ENCODE results near the gene NECTIN1. TPM values are rescaled to one million over a fixed set of nuclear protein-coding genes. Genes with fewer than 3 reads are reported as not detected.

Gene NECTIN1
- total and polyA plus RNA-seq, 9 donors, result 7.9 to 44.3 (median 28.2) TPM

DNA sequence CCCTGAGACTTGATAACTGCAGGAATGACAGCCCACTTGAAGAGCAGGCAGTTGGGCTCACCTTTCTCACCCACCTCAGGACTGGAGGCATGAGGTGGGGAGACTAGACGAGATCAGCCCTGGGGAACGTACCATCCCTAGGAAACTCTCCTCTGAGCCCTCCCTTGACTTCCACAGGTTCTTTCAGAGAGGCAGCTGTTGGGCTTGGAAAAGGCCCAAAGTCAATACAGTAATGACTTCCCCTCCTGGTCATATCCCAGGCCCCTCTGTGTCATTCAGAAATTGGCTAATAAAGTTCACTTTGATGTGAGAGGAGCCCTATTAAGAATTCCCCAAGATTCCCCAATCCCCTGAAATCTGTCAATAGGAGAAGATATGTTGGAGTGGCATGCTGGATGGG lies 5.8 kb upstream of the NECTIN1 start:
- no peak for DNase-seq
- peaks cover 20% of the 10 kb centered on the region for H3K27me3 ChIP-seq (ENCODE audit: control insufficient read depth, insufficient read depth, low read length)
- peaks cover 13% of the 10 kb centered on the region for H3K4me1 ChIP-seq (ENCODE audit: control insufficient read depth, insufficient read depth, low read length)
- no peak overlapping the region for H3K4me3 ChIP-seq (ENCODE audit: low read length)
- no peaks in the 10 kb centered on the region for H3K36me3 ChIP-seq (ENCODE audit: control insufficient read depth, insufficient read depth, low read length)
- H3K9me3 ChIP-seq (replicated peaks; ENCODE audit: control insufficient read depth, low read depth, low read length), result peaks cover 3% of the 10 kb centered on the region
- H3K27ac ChIP-seq (ENCODE audit: low read length), result no peak overlapping the region
- 60% methylated on average over 1 of the region's 2 CpGs for WGBS (ENCODE audit: insufficient coverage)

DNA sequence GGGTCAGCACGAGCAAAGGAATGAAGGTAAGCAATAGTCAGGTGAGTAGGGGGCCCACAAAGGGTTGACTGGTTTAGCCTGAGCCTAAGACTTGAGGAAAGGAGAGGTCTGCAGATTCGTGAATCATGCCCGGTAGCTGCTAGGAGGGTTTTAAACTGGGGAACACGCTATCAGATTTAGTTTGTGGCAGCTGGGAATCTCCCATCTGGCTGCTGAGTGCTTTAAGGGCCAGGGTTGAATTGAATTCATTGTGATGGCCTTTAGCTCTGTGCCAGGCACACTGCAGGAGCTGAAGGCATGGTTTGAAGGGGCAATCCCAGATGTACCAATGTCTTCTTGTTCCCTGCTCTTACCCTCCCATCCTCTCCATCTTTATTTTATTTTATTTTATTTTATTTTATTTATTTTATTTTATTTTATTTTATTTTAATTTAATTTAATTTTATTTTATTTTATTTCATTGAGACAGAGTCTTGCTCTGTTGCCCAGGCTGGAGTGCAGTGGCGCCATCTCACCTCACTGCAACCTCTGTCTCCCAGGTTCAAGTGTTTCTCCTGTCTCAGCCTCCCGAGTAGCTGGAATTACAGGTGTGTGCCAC lies 1.9 kb upstream of the NECTIN1 start:
- peaks cover 38% of the 10 kb centered on the region for H3K4me1 ChIP-seq (ENCODE audit: control insufficient read depth, insufficient read depth, low read length)
- H3K9me3 ChIP-seq (replicated peaks; ENCODE audit: control insufficient read depth, low read depth, low read length), result peaks cover 3% of the 10 kb centered on the region
- no peak for DNase-seq
- H3K36me3 ChIP-seq (ENCODE audit: control insufficient read depth, insufficient read depth, low read length), result no peaks in the 10 kb centered on the region
- H3K27ac ChIP-seq (ENCODE audit: low read length), result no peak overlapping the region
- H3K4me3 ChIP-seq (ENCODE audit: low read length), result no peak overlapping the region
- 65% methylated on average over 5 of the region's 6 CpGs for WGBS (ENCODE audit: insufficient coverage)
- H3K27me3 ChIP-seq (ENCODE audit: control insufficient read depth, insufficient read depth, low read length), result peaks cover 27% of the 10 kb centered on the region

GRCh38 chr11:119729951-119730613 lies 1.1 kb upstream of the NECTIN1 start:
- peaks cover 27% of the 10 kb centered on the region for H3K27me3 ChIP-seq (ENCODE audit: control insufficient read depth, insufficient read depth, low read length)
- no peak overlapping the region for H3K27ac ChIP-seq (ENCODE audit: low read length)
- 33% methylated on average over 6 of the region's 21 CpGs for WGBS (ENCODE audit: insufficient coverage)
- DNase-seq, result peak; percentile 75
- H3K9me3 ChIP-seq (replicated peaks; ENCODE audit: control insufficient read depth, low read depth, low read length), result peaks cover 3% of the 10 kb centered on the region
- H3K36me3 ChIP-seq (ENCODE audit: control insufficient read depth, insufficient read depth, low read length), result no peaks in the 10 kb centered on the region
- H3K4me1 ChIP-seq (ENCODE audit: control insufficient read depth, insufficient read depth, low read length), result peaks cover 45% of the 10 kb centered on the region
- H3K4me3 ChIP-seq (ENCODE audit: low read length), result peak overlapping the region; percentile 62

DNA sequence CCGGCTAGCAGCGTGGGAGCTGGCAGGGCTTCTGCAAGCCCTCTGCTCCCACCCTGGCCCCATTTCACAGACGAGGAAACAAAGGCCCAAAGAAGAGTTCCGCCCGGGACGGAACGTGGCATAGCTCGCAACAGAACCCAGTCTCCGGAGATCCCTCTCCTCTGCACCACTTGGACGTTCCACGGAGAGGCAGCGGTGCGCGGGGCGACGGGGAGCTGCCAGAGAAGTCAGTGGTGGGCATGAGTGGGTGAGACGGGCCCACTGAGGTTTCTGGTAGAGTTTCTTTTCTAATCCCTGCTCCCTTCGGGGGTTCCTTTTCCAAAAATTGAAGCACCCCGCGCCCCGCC lies 554 bp upstream of the NECTIN1 start:
- WGBS (ENCODE audit: insufficient coverage), result 0% methylated on average over 7 of the region's 21 CpGs
- no peak for DNase-seq
- Histone ChIP-seq H3K27me3 (ENCODE audit: control insufficient read depth, insufficient read depth, low read length) (peaks cover 27% of the 10 kb centered on the region), H3K9me3 (replicated peaks; ENCODE audit: control insufficient read depth, low read depth, low read length) (peaks cover 3% of the 10 kb centered on the region), H3K27ac (ENCODE audit: low read length) (no peak overlapping the region), H3K36me3 (ENCODE audit: control insufficient read depth, insufficient read depth, low read length) (no peaks in the 10 kb centered on the region), H3K4me3 (ENCODE audit: low read length) (peak overlapping the region; percentile 62), H3K4me1 (ENCODE audit: control insufficient read depth, insufficient read depth, low read length) (peaks cover 45% of the 10 kb centered on the region)

GRCh38 chr11:119728211-119728626 lies 781 bp downstream of the NECTIN1 start:
- 0% methylated on average over 20 of the region's 30 CpGs for WGBS (ENCODE audit: insufficient coverage)
- Histone ChIP-seq H3K36me3 (ENCODE audit: control insufficient read depth, insufficient read depth, low read length) (no peaks in the 10 kb centered on the region), H3K27ac (ENCODE audit: low read length) (peak overlapping the region; percentile 6), H3K4me3 (ENCODE audit: low read length) (peak overlapping the region; percentile 62), H3K4me1 (ENCODE audit: control insufficient read depth, insufficient read depth, low read length) (peaks cover 52% of the 10 kb centered on the region), H3K9me3 (replicated peaks; ENCODE audit: control insufficient read depth, low read depth, low read length) (peaks cover 3% of the 10 kb centered on the region), H3K27me3 (ENCODE audit: control insufficient read depth, insufficient read depth, low read length) (peaks cover 22% of the 10 kb centered on the region)
- no peak for DNase-seq

DNA sequence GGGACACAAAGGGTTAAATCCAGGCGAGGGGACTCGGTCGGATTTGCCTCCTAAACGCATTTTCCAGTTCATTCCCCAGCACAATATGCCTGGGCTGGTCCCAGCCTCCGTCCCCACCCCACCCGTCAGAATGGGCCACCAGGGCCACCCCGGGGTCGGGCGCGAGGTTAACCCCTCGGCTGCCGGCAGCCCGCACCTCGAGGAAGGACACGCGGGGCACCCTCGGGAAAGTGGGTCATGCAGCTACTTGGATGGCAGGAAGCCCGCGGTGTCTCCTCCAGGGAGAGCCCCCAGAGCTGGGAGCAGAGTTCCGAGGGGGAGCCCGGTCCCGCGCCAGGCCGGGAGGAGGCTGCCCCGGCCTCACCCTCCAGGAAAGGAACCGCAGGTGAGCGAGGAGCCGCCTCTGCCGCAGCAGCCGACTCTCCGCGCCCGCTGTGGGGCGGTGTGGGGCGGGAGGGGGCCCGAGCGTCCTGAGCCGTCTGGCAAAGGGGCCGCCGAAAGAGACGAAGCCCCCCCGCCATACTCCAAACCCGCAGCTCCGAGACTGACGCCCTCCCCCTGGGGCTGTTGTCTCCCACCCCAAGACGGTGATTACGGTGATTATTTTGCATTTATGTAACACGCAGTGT lies 1.4 kb downstream of the NECTIN1 start:
- Histone ChIP-seq H3K27ac (ENCODE audit: low read length) (no peak overlapping the region), H3K9me3 (replicated peaks; ENCODE audit: control insufficient read depth, low read depth, low read length) (peaks cover 3% of the 10 kb centered on the region), H3K36me3 (ENCODE audit: control insufficient read depth, insufficient read depth, low read length) (no peaks in the 10 kb centered on the region), H3K27me3 (ENCODE audit: control insufficient read depth, insufficient read depth, low read length) (peaks cover 22% of the 10 kb centered on the region), H3K4me3 (ENCODE audit: low read length) (peak overlapping the region; percentile 62), H3K4me1 (ENCODE audit: control insufficient read depth, insufficient read depth, low read length) (peaks cover 53% of the 10 kb centered on the region)
- DNase-seq, result peak; percentile 70
- under 1% methylated on average over 27 of the region's 48 CpGs for WGBS (ENCODE audit: insufficient coverage)

DNA sequence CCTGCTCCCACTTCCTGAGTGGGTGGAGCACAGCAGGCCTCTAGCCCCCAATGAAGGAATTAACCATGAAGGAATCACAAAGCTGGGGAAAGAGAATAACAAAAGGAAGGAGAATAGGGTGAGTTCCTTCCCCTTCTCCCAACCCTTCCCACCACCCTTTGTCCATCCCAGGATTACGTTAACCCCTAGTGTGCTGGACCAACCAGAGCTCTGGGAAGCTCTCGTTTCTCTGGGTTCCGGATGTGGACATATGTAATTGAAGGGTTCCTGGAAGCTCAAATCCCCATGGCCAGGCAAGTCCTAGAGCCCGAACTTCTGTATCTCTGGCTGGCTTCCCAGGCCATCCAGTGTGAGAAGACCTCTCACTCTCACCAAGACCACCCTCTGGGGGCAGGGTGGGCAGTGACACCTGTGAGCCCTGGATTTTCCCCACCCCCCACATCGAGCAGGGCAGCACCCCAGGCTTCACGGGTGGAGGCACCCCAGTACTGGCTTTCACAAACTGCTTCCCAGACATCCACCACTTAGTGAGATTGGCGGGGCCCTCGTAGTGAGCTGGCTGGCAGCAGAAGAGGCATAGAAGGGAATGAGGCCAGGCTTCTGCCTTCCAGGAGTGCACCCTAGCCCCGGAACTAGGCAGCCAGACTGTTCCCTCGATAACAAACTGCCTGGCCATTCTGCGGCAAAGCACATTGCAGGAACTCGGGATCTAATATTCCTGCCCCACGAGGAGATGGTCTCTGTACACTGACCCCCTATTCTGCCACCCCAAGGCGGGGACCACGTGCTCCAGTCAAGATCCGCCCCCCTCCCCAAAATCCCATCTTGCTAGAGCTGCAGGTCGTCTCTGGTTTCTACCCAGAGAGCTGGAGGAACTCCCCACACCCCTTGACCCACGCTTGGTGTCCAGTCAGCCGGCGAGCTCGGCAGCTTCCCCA lies 2.1 kb downstream of the NECTIN1 start:
- Histone ChIP-seq H3K4me1 (ENCODE audit: control insufficient read depth, insufficient read depth, low read length) (peaks cover 60% of the 10 kb centered on the region), H3K9me3 (replicated peaks; ENCODE audit: control insufficient read depth, low read depth, low read length) (no peaks in the 10 kb centered on the region), H3K36me3 (ENCODE audit: control insufficient read depth, insufficient read depth, low read length) (no peaks in the 10 kb centered on the region), H3K27ac (ENCODE audit: low read length) (no peak overlapping the region), H3K27me3 (ENCODE audit: control insufficient read depth, insufficient read depth, low read length) (peaks cover 22% of the 10 kb centered on the region), H3K4me3 (ENCODE audit: low read length) (peak overlapping the region; percentile 62)
- whole genome bisulfite sequencing (ENCODE audit: insufficient coverage), result 9% methylated on average over 14 of the region's 21 CpGs
- DNase-seq, result peak; percentile 47

- peaks cover 22% of the 10 kb centered on the region for H3K27me3 ChIP-seq (ENCODE audit: control insufficient read depth, insufficient read depth, low read length)
- H3K4me1 ChIP-seq (ENCODE audit: control insufficient read depth, insufficient read depth, low read length), result peaks cover 66% of the 10 kb centered on the region
- no peak for DNase-seq
- no peaks in the 10 kb centered on the region for H3K9me3 ChIP-seq (replicated peaks; ENCODE audit: control insufficient read depth, low read depth, low read length)
- no peak overlapping the region for H3K27ac ChIP-seq (ENCODE audit: low read length)
- H3K36me3 ChIP-seq (ENCODE audit: control insufficient read depth, insufficient read depth, low read length), result no peaks in the 10 kb centered on the region
- H3K4me3 ChIP-seq (ENCODE audit: low read length), result peak overlapping the region; percentile 62
- 46% methylated on average over 5 of the region's 6 CpGs for WGBS (ENCODE audit: insufficient coverage)
Observed at GRCh38 chr11:119726150-119726553, 2.8 kb downstream of the NECTIN1 start.

GRCh38 chr11:119724956-119725355 lies 4.0 kb downstream of the NECTIN1 start:
- no peaks in the 10 kb centered on the region for H3K9me3 ChIP-seq (replicated peaks; ENCODE audit: control insufficient read depth, low read depth, low read length)
- H3K4me1 ChIP-seq (ENCODE audit: control insufficient read depth, insufficient read depth, low read length), result peaks cover 71% of the 10 kb centered on the region
- H3K27ac ChIP-seq (ENCODE audit: low read length), result no peak overlapping the region
- peaks cover 18% of the 10 kb centered on the region for H3K27me3 ChIP-seq (ENCODE audit: control insufficient read depth, insufficient read depth, low read length)
- peaks cover under 1% of the 10 kb centered on the region for H3K36me3 ChIP-seq (ENCODE audit: control insufficient read depth, insufficient read depth, low read length)
- DNase-seq, result no peak
- no peak overlapping the region for H3K4me3 ChIP-seq (ENCODE audit: low read length)
- WGBS (ENCODE audit: insufficient coverage), result 100% methylated on average over 1 of the region's 3 CpGs

GRCh38 chr11:119723952-119724325 lies 5.1 kb downstream of the NECTIN1 start:
- 68% methylated on average over 4 of the region's 4 CpGs for WGBS (ENCODE audit: insufficient coverage)
- peaks cover 8% of the 10 kb centered on the region for H3K36me3 ChIP-seq (ENCODE audit: control insufficient read depth, insufficient read depth, low read length)
- peaks cover 16% of the 10 kb centered on the region for H3K27me3 ChIP-seq (ENCODE audit: control insufficient read depth, insufficient read depth, low read length)
- no peak for DNase-seq
- H3K4me1 ChIP-seq (ENCODE audit: control insufficient read depth, insufficient read depth, low read length), result peaks cover 65% of the 10 kb centered on the region
- no peak overlapping the region for H3K4me3 ChIP-seq (ENCODE audit: low read length)
- H3K27ac ChIP-seq (ENCODE audit: low read length), result no peak overlapping the region
- no peaks in the 10 kb centered on the region for H3K9me3 ChIP-seq (replicated peaks; ENCODE audit: control insufficient read depth, low read depth, low read length)

All from muscle of leg (tissue), 11 donors.